ENCODE measurements around the gene VPS45.

DNA sequence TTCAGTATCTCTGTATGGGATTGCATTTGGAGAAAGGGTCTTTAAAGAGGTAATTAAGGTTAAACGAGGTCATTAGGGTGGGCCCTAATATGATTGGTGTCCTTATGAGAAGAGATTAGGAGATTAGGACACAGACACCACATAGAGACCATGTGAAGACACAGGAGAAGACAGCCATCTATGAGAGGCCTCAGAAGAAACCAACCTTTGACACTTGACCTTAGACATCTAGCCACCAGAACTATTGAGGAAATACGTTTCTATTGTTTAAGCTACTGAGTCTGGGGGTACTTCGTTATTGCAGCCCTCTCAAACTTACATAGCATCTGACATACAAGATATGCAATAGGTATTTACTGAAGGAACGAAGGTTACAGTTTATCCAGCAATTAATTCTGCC, 7.3 kb upstream of the VPS45 start:
- TF ChIP-seq, protein P1, sequence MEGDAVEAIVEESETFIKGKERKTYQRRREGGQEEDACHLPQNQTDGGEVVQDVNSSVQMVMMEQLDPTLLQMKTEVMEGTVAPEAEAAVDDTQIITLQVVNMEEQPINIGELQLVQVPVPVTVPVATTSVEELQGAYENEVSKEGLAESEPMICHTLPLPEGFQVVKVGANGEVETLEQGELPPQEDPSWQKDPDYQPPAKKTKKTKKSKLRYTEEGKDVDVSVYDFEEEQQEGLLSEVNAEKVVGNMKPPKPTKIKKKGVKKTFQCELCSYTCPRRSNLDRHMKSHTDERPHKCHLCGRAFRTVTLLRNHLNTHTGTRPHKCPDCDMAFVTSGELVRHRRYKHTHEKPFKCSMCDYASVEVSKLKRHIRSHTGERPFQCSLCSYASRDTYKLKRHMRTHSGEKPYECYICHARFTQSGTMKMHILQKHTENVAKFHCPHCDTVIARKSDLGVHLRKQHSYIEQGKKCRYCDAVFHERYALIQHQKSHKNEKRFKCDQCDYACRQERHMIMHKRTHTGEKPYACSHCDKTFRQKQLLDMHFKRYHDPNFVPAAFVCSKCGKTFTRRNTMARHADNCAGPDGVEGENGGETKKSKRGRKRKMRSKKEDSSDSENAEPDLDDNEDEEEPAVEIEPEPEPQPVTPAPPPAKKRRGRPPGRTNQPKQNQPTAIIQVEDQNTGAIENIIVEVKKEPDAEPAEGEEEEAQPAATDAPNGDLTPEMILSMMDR (IDR thresholded peaks at IDR 0.05), result no peak
- no peak for TF ChIP-seq POLR2A (IDR thresholded peaks at IDR 0.05)

All from right lobe of liver (tissue), 4 donors.